ENCODE data around the gene SEMA4D.

Gene SEMA4D

GRCh38 chr9:89519366-89519805 is 21.5 kb upstream of the SEMA4D start:
- DNase-seq (ENCODE audit: low read depth, low spot score), result peak; percentile 9
- no peak for TF ChIP-seq CTCF (IDR thresholded peaks at IDR 0.05; ENCODE audit: low read depth, low read length)
- no peak overlapping the region for H3K4me3 ChIP-seq (ENCODE audit: low read depth, low read length)
- in situ Hi-C loops (cut with HindIII; ENCODE audit: low sequenced_read_pairs), result no loop called here

GRCh38 chr9:89518466-89519365 is 20.8 kb upstream of the SEMA4D start:
- in situ Hi-C loops (cut with HindIII; ENCODE audit: low sequenced_read_pairs), result no loop called here
- no peak for TF ChIP-seq CTCF (IDR thresholded peaks at IDR 0.05; ENCODE audit: low read depth, low read length)
- H3K4me3 ChIP-seq (ENCODE audit: low read depth, low read length), result no peak overlapping the region
- DNase-seq (ENCODE audit: low read depth, low spot score), result no peak

- H3K4me3 ChIP-seq (ENCODE audit: low read depth, low read length), result no peak overlapping the region
- no peak for DNase-seq (ENCODE audit: low read depth, low spot score)
- in situ Hi-C loops (cut with HindIII; ENCODE audit: low sequenced_read_pairs), result no loop called here
- no peak for TF ChIP-seq CTCF (IDR thresholded peaks at IDR 0.05; ENCODE audit: low read depth, low read length)
These were observed 17.5 kb upstream of the SEMA4D start for GRCh38 chr9:89515416-89515815.

- DNase-seq (ENCODE audit: low read depth, low spot score), result no peak
- TF ChIP-seq CTCF (IDR thresholded peaks at IDR 0.05; ENCODE audit: low read depth, low read length), result no peak
- in situ Hi-C loops (cut with HindIII; ENCODE audit: low sequenced_read_pairs), result no loop called here
- no peak overlapping the region for H3K4me3 ChIP-seq (ENCODE audit: low read depth, low read length)
These were observed 17.0 kb upstream of the SEMA4D start for GRCh38 chr9:89514956-89515355.

- H3K4me3 ChIP-seq (ENCODE audit: low read depth, low read length), result no peak overlapping the region
- no peak for DNase-seq (ENCODE audit: low read depth, low spot score)
- in situ Hi-C loops (cut with HindIII; ENCODE audit: low sequenced_read_pairs), result no loop called here
- no peak for TF ChIP-seq CTCF (IDR thresholded peaks at IDR 0.05; ENCODE audit: low read depth, low read length)
These were observed 16.4 kb upstream of the SEMA4D start for GRCh38 chr9:89514337-89514736.

GRCh38 chr9:89513837-89514236 is 15.9 kb upstream of the SEMA4D start:
- H3K4me3 ChIP-seq (ENCODE audit: low read depth, low read length), result no peak overlapping the region
- in situ Hi-C loops (cut with HindIII; ENCODE audit: low sequenced_read_pairs), result no loop called here
- DNase-seq (ENCODE audit: low read depth, low spot score), result no peak
- TF ChIP-seq CTCF (IDR thresholded peaks at IDR 0.05; ENCODE audit: low read depth, low read length), result no peak

Data from astrocyte of the spinal cord (primary cell).